GM19455 (cell line): ENCODE measurements around the gene CREB3.

ENCODE experiments used
- ATAC-seq: cut with Tn5 transposase; IDR thresholded peaks from one replicate; pipeline ENCODE4 v1.9.1; 2021; ENCODE audit not compliant: unreplicated experiment

CREB3 gene

GRCh38 chr9:35748242-35748857 is 15.9 kb downstream of the CREB3 start:
- no peak for ATAC-seq

GRCh38 chr9:35748858-35749514 is 16.5 kb downstream of the CREB3 start, which contains the start of the genes GBA2 and RGP1:
Gene GBA2 (minus strand): TSS chr9:35749228. CDS start chr9:35748704, 524 bp downstream.
Gene RGP1 (plus strand): TSS chr9:35749287. CDS start chr9:35749756, 469 bp downstream.
- peak; percentile 71 for ATAC-seq

- peak; percentile 36 for ATAC-seq
Observed at GRCh38 chr9:35749515-35750255, 17.2 kb downstream of the CREB3 start.

- no peak for ATAC-seq
Observed at GRCh38 chr9:35750256-35750531, 17.7 kb downstream of the CREB3 start.

GRCh38 chr9:35753466-35753865 is 21.0 kb downstream of the CREB3 start:
- no peak for ATAC-seq

- ATAC-seq, result no peak
Observed at GRCh38 chr9:35754264-35754663, 21.8 kb downstream of the CREB3 start, which contains the start of gene MSMP. Gene MSMP (minus strand): TSS chr9:35754276. CDS start chr9:35754129, 147 bp downstream.

GRCh38 chr9:35755071-35755470 is 22.6 kb downstream of the CREB3 start:
- ATAC-seq, result no peak

GRCh38 chr9:35756275-35757225 is 24.1 kb downstream of the CREB3 start:
- ATAC-seq, result no peak

GRCh38 chr9:35757226-35757891 is 24.9 kb downstream of the CREB3 start:
- no peak for ATAC-seq

GRCh38 chr9:35757892-35758275 is 25.4 kb downstream of the CREB3 start:
- ATAC-seq, result no peak

GRCh38 chr9:35758475-35759050 is 26.1 kb downstream of the CREB3 start:
- ATAC-seq, result no peak

GRCh38 chr9:35759795-35760194 is 27.3 kb downstream of the CREB3 start:
- no peak for ATAC-seq

GRCh38 chr9:35760651-35761050 is 28.2 kb downstream of the CREB3 start:
- ATAC-seq, result no peak

GRCh38 chr9:35763181-35763580 is 30.7 kb downstream of the CREB3 start:
- no peak for ATAC-seq

- ATAC-seq, result no peak
Observed at GRCh38 chr9:35763803-35764202, 31.3 kb downstream of the CREB3 start.

GRCh38 chr9:35766997-35767396 is 34.5 kb downstream of the CREB3 start:
- no peak for ATAC-seq

GRCh38 chr9:35767458-35767857 is 35.0 kb downstream of the CREB3 start:
- ATAC-seq, result no peak

- no peak for ATAC-seq
Observed at GRCh38 chr9:35769763-35770162, 37.3 kb downstream of the CREB3 start.

- no peak for ATAC-seq
Observed at GRCh38 chr9:35771075-35771433, 38.6 kb downstream of the CREB3 start.

GRCh38 chr9:35771534-35771933 is 39.1 kb downstream of the CREB3 start:
- no peak for ATAC-seq
